Panc1 (cell line): ENCODE measurements around the gene OR9A2. TPM values are rescaled to one million over a fixed set of nuclear protein-coding genes. Genes with fewer than 3 reads are reported as not detected.

Experiments used
- ATAC-seq: fragments of 200-7000 bp; cut with Tn5 transposase; 2 replicates; pipeline ENCODE4 v1.9.1; 2020; ENCODE audit warnings: mild to moderate bottlenecking, moderate library complexity
- BruUV-seq: library from RNA; stranded (reverse); fragments of 400-500 nt; replicated peaks from 2 replicates; lab custom pipeline; 2021; lab: Mats Ljungman, UMichigan
- CTCF ChIA-PET: fragments of 300-600 bp; sonication (Branson Sonifier 250); formaldehyde crosslinking; loops from one replicate; lab custom pipeline; 2022; ENCODE audit warnings: antibody characterized with exemption; lab: Charles Lee
- POLR2A ChIA-PET: fragments of 300-600 bp; sonication (Branson Sonifier 250); formaldehyde crosslinking; loops from one replicate; lab custom pipeline; 2022; ENCODE audit warnings: antibody characterized with exemption; lab: Charles Lee
- DNase-seq: peaks from one replicate; pipeline ENCODE4 v3.0.0-alpha.2; 2010; ENCODE audit warnings: low read depth, low spot score
- H3K27ac ChIP-seq: 2 replicates; pipeline ENCODE4 v1.5.1; 2011; ENCODE audit warnings: mild to moderate bottlenecking, low read length, inconsistent platforms
- H3K27me3 ChIP-seq: fragments of 200-500 bp; sonication (Bioruptor generic); 2 replicates; pipeline ENCODE4 v1.6.0; 2014; ENCODE audit warnings: low read length, inconsistent platforms; ENCODE audit not compliant: control insufficient read depth, insufficient read depth
- H3K36me3 ChIP-seq: fragments of 200-500 bp; sonication (Bioruptor generic); 2 replicates; pipeline ENCODE4 v1.5.1; 2014; ENCODE audit warnings: inconsistent platforms, mild to moderate bottlenecking, low read length, moderate library complexity; ENCODE audit not compliant: control insufficient read depth, insufficient read depth
- H3K4me1 ChIP-seq: 2 replicates; pipeline ENCODE4 v1.5.1; 2011; ENCODE audit warnings: inconsistent platforms, mild to moderate bottlenecking, low read length, moderate library complexity; ENCODE audit not compliant: control insufficient read depth, insufficient read depth
- H3K4me3 ChIP-seq, 2 experiments: 2 replicates each; pipeline ENCODE4 v1.5.1; 2011 to 2012; ENCODE audit warnings: low read depth in 2 of 2, low read length in 2 of 2, mild to moderate bottlenecking in 2 of 2, inconsistent platforms in 1 of 2, moderate library complexity in 1 of 2
- H3K9me3 ChIP-seq: fragments of 200-500 bp; sonication (Bioruptor generic); 2 replicates; pipeline ENCODE4 v1.5.1; 2014; ENCODE audit warnings: low read depth, mild to moderate bottlenecking, inconsistent platforms, low read length, moderate library complexity; ENCODE audit not compliant: control insufficient read depth, insufficient read depth
- POLR2AphosphoS5 ChIP-seq: IDR thresholded peaks from 2 replicates; pipeline ENCODE4 v1.6.1; 2012; ENCODE audit warnings: mild to moderate bottlenecking, low read depth, low read length, moderate library complexity
- SIN3A ChIP-seq: IDR thresholded peaks from 2 replicates; pipeline ENCODE4 v1.6.1; 2012; ENCODE audit warnings: low read depth, mild to moderate bottlenecking, low read length, moderate library complexity, borderline replicate concordance; ENCODE audit not compliant: insufficient read depth
- TCF7L2 ChIP-seq: IDR thresholded peaks from 2 replicates; pipeline ENCODE4 v1.6.1; 2011; ENCODE audit warnings: mild to moderate bottlenecking, low read depth, low read length, inconsistent platforms
- in situ Hi-C: cut with HindIII; loops from 2 replicates; pipeline ENCODE4 v1.10.0; 2016; ENCODE audit warnings: low sequenced_read_pairs, low pct_unique_long_range_greater_than_20kb
- intact Hi-C: fragments of 100-400 bp; cut with micrococcal nuclease; formaldehyde crosslinking; loops from one replicate; pipeline ENCODE4 v1.10.0; 2022; ENCODE audit not compliant: unreplicated experiment
- total RNA-seq: library from RNA; stranded (reverse); gene quantifications from one replicate; pipeline ENCODE4 v1.2.1, GENCODE V29; 2021; ENCODE audit not compliant: unreplicated experiment
- TF ChIP-seq, protein P1 (sequence below), 2 experiments: IDR thresholded peaks; 2 replicates each; pipeline ENCODE4 v1.6.1; 2011 to 2012; ENCODE audit warnings: low read depth in 2 of 2, control low read depth in 1 of 2, low read length in 1 of 2, mild to moderate bottlenecking in 1 of 2, moderate library complexity in 1 of 2; ENCODE audit not compliant: insufficient read depth in 1 of 2
- TF ChIP-seq, protein P2 (sequence below): fragments of 450-650 bp; IDR thresholded peaks from 2 replicates; pipeline ENCODE4 v1.5.1; 2017; ENCODE audit warnings: mild to moderate bottlenecking

The OR9A2 gene
- total RNA-seq, 1 experiment from 2014 or later, result not detected

DNA sequence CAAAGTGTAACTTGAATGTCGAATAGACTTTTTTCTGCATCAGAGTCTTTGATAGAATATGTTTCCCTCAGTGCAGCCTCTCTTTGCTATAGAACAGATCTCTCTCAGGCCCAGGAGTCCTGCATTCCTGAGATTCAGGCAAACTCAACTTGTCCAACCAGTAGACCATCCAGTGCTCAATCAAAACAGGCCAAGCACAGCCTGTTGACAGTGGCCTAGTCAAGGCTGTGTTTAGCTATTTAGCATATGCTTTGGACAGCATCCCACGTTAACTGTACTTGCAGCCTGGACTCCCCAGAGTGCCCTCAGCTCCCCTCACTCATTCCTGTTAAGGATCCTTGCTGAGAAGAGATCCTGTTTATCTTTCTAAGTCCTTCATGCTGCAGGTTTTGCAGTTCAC lies 41.5 kb upstream of the OR9A2 start:
- BruUV-seq, result no TSS peak
- H3K27ac ChIP-seq, result no peak overlapping the region
- in situ Hi-C loops, result no loop called here
- DNase-seq (no peak), ATAC-seq (no peak)
- no peaks in the 10 kb centered on the region for H3K4me1 ChIP-seq
- no peak overlapping the region for H3K4me3 ChIP-seq
- H3K36me3 ChIP-seq, result no peaks in the 10 kb centered on the region
- TF ChIP-seq, protein P1, sequence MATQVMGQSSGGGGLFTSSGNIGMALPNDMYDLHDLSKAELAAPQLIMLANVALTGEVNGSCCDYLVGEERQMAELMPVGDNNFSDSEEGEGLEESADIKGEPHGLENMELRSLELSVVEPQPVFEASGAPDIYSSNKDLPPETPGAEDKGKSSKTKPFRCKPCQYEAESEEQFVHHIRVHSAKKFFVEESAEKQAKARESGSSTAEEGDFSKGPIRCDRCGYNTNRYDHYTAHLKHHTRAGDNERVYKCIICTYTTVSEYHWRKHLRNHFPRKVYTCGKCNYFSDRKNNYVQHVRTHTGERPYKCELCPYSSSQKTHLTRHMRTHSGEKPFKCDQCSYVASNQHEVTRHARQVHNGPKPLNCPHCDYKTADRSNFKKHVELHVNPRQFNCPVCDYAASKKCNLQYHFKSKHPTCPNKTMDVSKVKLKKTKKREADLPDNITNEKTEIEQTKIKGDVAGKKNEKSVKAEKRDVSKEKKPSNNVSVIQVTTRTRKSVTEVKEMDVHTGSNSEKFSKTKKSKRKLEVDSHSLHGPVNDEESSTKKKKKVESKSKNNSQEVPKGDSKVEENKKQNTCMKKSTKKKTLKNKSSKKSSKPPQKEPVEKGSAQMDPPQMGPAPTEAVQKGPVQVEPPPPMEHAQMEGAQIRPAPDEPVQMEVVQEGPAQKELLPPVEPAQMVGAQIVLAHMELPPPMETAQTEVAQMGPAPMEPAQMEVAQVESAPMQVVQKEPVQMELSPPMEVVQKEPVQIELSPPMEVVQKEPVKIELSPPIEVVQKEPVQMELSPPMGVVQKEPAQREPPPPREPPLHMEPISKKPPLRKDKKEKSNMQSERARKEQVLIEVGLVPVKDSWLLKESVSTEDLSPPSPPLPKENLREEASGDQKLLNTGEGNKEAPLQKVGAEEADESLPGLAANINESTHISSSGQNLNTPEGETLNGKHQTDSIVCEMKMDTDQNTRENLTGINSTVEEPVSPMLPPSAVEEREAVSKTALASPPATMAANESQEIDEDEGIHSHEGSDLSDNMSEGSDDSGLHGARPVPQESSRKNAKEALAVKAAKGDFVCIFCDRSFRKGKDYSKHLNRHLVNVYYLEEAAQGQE (IDR thresholded peaks at IDR 0.05; ENCODE audit: insufficient read depth in 1 of 2, low read depth in 2 of 2, low read length in 1 of 2), result no peak
- TF ChIP-seq POLR2AphosphoS5 (no peak), SIN3A (no peak), TCF7L2 (no peak)
- TF ChIP-seq, protein P2, sequence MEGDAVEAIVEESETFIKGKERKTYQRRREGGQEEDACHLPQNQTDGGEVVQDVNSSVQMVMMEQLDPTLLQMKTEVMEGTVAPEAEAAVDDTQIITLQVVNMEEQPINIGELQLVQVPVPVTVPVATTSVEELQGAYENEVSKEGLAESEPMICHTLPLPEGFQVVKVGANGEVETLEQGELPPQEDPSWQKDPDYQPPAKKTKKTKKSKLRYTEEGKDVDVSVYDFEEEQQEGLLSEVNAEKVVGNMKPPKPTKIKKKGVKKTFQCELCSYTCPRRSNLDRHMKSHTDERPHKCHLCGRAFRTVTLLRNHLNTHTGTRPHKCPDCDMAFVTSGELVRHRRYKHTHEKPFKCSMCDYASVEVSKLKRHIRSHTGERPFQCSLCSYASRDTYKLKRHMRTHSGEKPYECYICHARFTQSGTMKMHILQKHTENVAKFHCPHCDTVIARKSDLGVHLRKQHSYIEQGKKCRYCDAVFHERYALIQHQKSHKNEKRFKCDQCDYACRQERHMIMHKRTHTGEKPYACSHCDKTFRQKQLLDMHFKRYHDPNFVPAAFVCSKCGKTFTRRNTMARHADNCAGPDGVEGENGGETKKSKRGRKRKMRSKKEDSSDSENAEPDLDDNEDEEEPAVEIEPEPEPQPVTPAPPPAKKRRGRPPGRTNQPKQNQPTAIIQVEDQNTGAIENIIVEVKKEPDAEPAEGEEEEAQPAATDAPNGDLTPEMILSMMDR, result no peak
- intact Hi-C loops, result no loop called here
- CTCF ChIA-PET, result no interaction called here
- H3K9me3 ChIP-seq, result no peaks in the 10 kb centered on the region
- POLR2A ChIA-PET, result no interaction called here
- H3K27me3 ChIP-seq, result no peaks in the 10 kb centered on the region

DNA sequence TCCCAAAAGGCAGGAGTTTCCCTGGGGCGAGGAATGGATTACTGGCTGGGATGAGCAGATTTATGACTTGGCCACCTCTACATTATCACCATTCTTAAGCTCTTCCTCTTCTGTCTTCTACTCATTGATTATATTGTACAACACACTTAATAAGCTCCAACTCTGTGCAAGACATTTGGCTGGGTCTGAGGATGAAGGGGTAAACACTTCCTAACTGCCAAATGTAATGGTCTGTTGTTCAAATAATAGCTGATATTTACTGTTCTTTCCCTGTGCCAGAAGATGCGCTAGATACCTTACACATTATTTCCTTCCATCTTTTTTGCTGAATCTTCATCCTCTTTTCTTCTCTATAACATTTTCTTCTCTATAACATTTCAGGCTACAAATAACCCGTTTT lies 36.8 kb upstream of the OR9A2 start:
- ATAC-seq, result no peak
- intact Hi-C loops, result no loop called here
- H3K4me1 ChIP-seq, result no peaks in the 10 kb centered on the region
- no peak for DNase-seq
- H3K36me3 ChIP-seq, result no peaks in the 10 kb centered on the region
- H3K27ac ChIP-seq, result no peak overlapping the region
- TF ChIP-seq, protein P2, result no peak
- no peaks in the 10 kb centered on the region for H3K9me3 ChIP-seq
- H3K27me3 ChIP-seq, result no peaks in the 10 kb centered on the region
- CTCF ChIA-PET, result no interaction called here
- POLR2A ChIA-PET, result no interaction called here
- in situ Hi-C loops, result no loop called here
- no peak overlapping the region for H3K4me3 ChIP-seq
- BruUV-seq, result no TSS peak

DNA sequence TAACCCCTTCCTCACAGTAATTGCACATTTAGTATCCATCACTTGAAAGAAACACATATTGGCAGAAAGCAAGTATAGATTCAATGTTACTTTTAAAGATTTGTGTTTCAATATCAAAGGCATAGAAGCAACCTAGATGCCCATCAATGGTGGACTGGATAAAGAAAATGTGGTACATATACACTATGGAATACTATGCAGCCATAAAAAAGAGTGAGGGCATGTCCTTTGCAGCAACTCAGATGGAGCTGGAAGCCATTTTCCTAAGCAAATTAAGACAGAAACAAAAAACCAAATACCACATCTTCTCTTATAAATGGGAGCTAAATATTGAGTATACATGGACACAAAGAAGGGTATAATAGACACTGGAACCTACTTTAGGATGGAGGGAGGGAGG lies 28.8 kb upstream of the OR9A2 start:
- CTCF ChIA-PET, result no interaction called here
- in situ Hi-C loops (no loop called here), intact Hi-C loops (no loop called here)
- Histone ChIP-seq H3K27me3 (no peaks in the 10 kb centered on the region; the same call in 1 of the 2 replicates), H3K9me3 (no peaks in the 10 kb centered on the region), H3K4me3 (no peak overlapping the region), H3K27ac (no peak overlapping the region), H3K4me1 (no peaks in the 10 kb centered on the region), H3K36me3 (no peaks in the 10 kb centered on the region)
- BruUV-seq, result no TSS peak
- ATAC-seq (no peak), DNase-seq (no peak)
- no peak for TF ChIP-seq SIN3A
- TF ChIP-seq POLR2AphosphoS5, result no peak
- TF ChIP-seq, protein P1 (IDR thresholded peaks at IDR 0.05; ENCODE audit: insufficient read depth in 1 of 2, low read depth in 2 of 2, low read length in 1 of 2), result no peak
- TF ChIP-seq, protein P2, result no peak
- POLR2A ChIA-PET, result no interaction called here
